ENCODE measurements around the gene PRSS37. TPM values are rescaled to one million over a fixed set of nuclear protein-coding genes. Genes with fewer than 3 reads are reported as not detected.

PRSS37 gene
- total RNA-seq, 1 experiment from 2014 or later = not detected

- no peak overlapping the region for H4K5ac ChIP-seq (ENCODE audit: insufficient read length, low read depth, low read length)
- TF ChIP-seq, protein P1, sequence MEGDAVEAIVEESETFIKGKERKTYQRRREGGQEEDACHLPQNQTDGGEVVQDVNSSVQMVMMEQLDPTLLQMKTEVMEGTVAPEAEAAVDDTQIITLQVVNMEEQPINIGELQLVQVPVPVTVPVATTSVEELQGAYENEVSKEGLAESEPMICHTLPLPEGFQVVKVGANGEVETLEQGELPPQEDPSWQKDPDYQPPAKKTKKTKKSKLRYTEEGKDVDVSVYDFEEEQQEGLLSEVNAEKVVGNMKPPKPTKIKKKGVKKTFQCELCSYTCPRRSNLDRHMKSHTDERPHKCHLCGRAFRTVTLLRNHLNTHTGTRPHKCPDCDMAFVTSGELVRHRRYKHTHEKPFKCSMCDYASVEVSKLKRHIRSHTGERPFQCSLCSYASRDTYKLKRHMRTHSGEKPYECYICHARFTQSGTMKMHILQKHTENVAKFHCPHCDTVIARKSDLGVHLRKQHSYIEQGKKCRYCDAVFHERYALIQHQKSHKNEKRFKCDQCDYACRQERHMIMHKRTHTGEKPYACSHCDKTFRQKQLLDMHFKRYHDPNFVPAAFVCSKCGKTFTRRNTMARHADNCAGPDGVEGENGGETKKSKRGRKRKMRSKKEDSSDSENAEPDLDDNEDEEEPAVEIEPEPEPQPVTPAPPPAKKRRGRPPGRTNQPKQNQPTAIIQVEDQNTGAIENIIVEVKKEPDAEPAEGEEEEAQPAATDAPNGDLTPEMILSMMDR (conservative IDR thresholded peaks at IDR 0.05) = no peak
- H2BK5ac ChIP-seq (ENCODE audit: insufficient read length, low read length) = no peak overlapping the region
- H4K20me1 ChIP-seq (ENCODE audit: control insufficient read depth, insufficient read depth, insufficient read length) = no peaks in the 10 kb centered on the region
- no CpG with 5 or more reads among the region's 2 CpGs for WGBS (ENCODE audit: extremely low coverage, insufficient read length, low lambda C conversion rate)
- no peaks in the 10 kb centered on the region for H3K4me1 ChIP-seq (ENCODE audit: insufficient read depth, low read length)
- no peak overlapping the region for H3K27ac Mint-ChIP-seq
- H3K14ac ChIP-seq (ENCODE audit: insufficient read depth, low read length) = no peak overlapping the region
- no peak overlapping the region for H3K23ac ChIP-seq (ENCODE audit: insufficient read length, low read depth, low read length)
- H3T11ph ChIP-seq (ENCODE audit: low read length) = no peak overlapping the region
- no peak for DNase-seq
- no peak overlapping the region for H2BK12ac ChIP-seq (ENCODE audit: insufficient read length, low read depth, low read length)
- H3K27me3 ChIP-seq (ENCODE audit: insufficient read depth, low read length) = no peaks in the 10 kb centered on the region
- no peak overlapping the region for H2BK20ac ChIP-seq (ENCODE audit: low read depth, low read length, poor library complexity, severe bottlenecking)
- H3K36me3 Mint-ChIP-seq (ENCODE audit: insufficient read depth in 1 of 3, low read depth in 3 of 3) = peaks cover 2 to 8% (median 7%) of the 10 kb centered on the region in 3 experiments; a peak in 4 of 7 replicates
- H2BK120ac ChIP-seq (ENCODE audit: low read depth, low read length, poor library complexity, severe bottlenecking) = no peak overlapping the region
- no peak overlapping the region for H2AK5ac ChIP-seq (ENCODE audit: insufficient read length, low read length)
- H3K18ac ChIP-seq (ENCODE audit: insufficient read length, low read depth, low read length) = no peak overlapping the region
- H3K56ac ChIP-seq (ENCODE audit: insufficient read length, low read depth, low read length) = no peak overlapping the region
- H3K79me1 ChIP-seq (ENCODE audit: insufficient read depth, low read depth, low read length, poor library complexity, severe bottlenecking) = no peaks in the 10 kb centered on the region
- no peak overlapping the region for H3K27ac ChIP-seq (ENCODE audit: insufficient read length, low read depth, low read length)
- H3K79me2 ChIP-seq (ENCODE audit: insufficient read depth, low read length) = no peaks in the 10 kb centered on the region
- no peaks in the 10 kb centered on the region for H3K27me3 Mint-ChIP-seq (ENCODE audit: low read depth)
- no peaks in the 10 kb centered on the region for H3K4me1 Mint-ChIP-seq
- H4K91ac ChIP-seq (ENCODE audit: insufficient read length, low read depth, low read length) = no peak overlapping the region
- no peaks in the 10 kb centered on the region for H3K9me3 ChIP-seq (ENCODE audit: control insufficient read depth, low read depth, low read length)
- no peak overlapping the region for H2BK15ac ChIP-seq (ENCODE audit: low read depth, low read length)
- no peak overlapping the region for H3K4ac ChIP-seq (ENCODE audit: low read depth, low read length)
- no peak overlapping the region for H3K9ac ChIP-seq (ENCODE audit: extremely low read depth, insufficient read length, low read length)
- no peak overlapping the region for H3K4me2 ChIP-seq (ENCODE audit: insufficient read depth, insufficient read length, low read length)
- no peak overlapping the region for H4K8ac ChIP-seq (replicated peaks; ENCODE audit: insufficient read length, low read depth, low read length)
- no peak overlapping the region for H3K4me3 Mint-ChIP-seq
- H3K9me3 Mint-ChIP-seq = no peaks in the 10 kb centered on the region
- H3K23me2 ChIP-seq (ENCODE audit: insufficient read length, low read depth, low read length, poor library complexity, severe bottlenecking) = no peaks in the 10 kb centered on the region
- no peak overlapping the region for H2AFZ ChIP-seq (ENCODE audit: low read length)
Observed at GRCh38 chr7:141788296-141788695, 53.0 kb downstream of the PRSS37 start.

Other genes with a start within 250 kb of the PRSS37 start
- 21.2 and 21.9 TPM in 2 replicates for gene DENND11, start 139.3 kb downstream of the PRSS37 start, total RNA-seq (2021)
- gene WEE2, start 133.1 kb downstream of the PRSS37 start, total RNA-seq (2021) = not detected in 2 replicates
- 252 and 266 TPM in 2 replicates for gene SSBP1, start 103.1 kb downstream of the PRSS37 start, total RNA-seq (2021)
- gene TAS2R3, start 77.4 kb downstream of the PRSS37 start, total RNA-seq (2021) = 0.88 and 1.2 TPM in 2 replicates
- gene TAS2R4, start 64.8 kb downstream of the PRSS37 start, total RNA-seq (2021) = 0.55 and 0.66 TPM in 2 replicates
- gene TAS2R5, start 51.3 kb downstream of the PRSS37 start, total RNA-seq (2021) = 0.83 and 0.92 TPM in 2 replicates
- gene OR9A4, start 74.9 kb upstream of the PRSS37 start, total RNA-seq (2021) = not detected in 2 replicates
- not detected in 2 replicates for gene CLEC5A, start 105.5 kb upstream of the PRSS37 start, total RNA-seq (2021)
- not detected in 2 replicates for gene TAS2R38, start 132.3 kb upstream of the PRSS37 start, total RNA-seq (2021)
- gene MGAM, start 154.4 kb upstream of the PRSS37 start, total RNA-seq (2021) = 0.02 TPM in 1 of 2 replicates, not detected in the other

Measured in H9 (cell line).